ENCODE results near the gene TRAFD1.

The TRAFD1 gene

GRCh38 chr12:112199136-112199535 is 73.8 kb downstream of the TRAFD1 start:
- Histone ChIP-seq H3K36me3 (replicated peaks) (peaks cover 65% of the 10 kb centered on the region), H3K27me3 (ENCODE audit: low read depth) (no peaks in the 10 kb centered on the region), H3K4me3 (no peak overlapping the region), H3K9me3 (no peaks in the 10 kb centered on the region), H3K4me1 (no peaks in the 10 kb centered on the region)
- in situ Hi-C loops (cut with MboI; ENCODE audit: low sequenced_read_pairs), result no loop called here
- DNase-seq (ENCODE audit: low spot score in 2 of 2), result no peak
